Retinal pigment epithelial cell (primary cell): Measurements from ENCODE around the gene JAZF1.

Experiments used
- DNase-seq: peaks from one replicate; pipeline ENCODE4 v3.0.0-alpha.2; 2010; ENCODE audit warnings: low read depth
- H3K4me3 ChIP-seq: 2 replicates; pipeline ENCODE4 v1.5.1; 2011; ENCODE audit warnings: mild to moderate bottlenecking, low read length, control low read depth, moderate library complexity
- TF ChIP-seq, protein P1 (sequence below): conservative IDR thresholded peaks from 2 replicates; pipeline ENCODE4 v1.5.1; 2011; ENCODE audit warnings: low read depth, low read length, control low read depth, inconsistent platforms

The JAZF1 gene

DNA sequence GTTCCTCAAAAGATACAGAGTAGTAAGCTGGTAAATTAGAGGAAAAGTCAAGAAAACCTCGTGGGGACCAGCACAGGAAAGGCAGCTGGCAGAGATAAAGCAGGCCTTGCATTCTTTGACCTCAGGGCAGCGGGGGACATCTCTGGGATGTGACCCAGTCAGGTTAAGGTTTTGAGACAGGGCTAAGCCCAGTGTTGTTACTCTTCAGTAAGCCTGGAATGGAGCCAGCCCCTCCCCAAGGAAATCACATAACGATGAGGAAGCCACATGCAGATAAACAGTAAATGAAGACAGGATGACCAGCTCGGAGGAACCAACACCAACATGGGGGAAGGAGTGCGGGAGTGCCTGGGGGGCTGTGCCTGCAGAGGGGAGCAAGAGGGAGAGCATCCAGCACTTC lies 99.6 kb downstream of the JAZF1 start:
- DNase-seq = no peak
- no peak overlapping the region for H3K4me3 ChIP-seq
- TF ChIP-seq, protein P1, sequence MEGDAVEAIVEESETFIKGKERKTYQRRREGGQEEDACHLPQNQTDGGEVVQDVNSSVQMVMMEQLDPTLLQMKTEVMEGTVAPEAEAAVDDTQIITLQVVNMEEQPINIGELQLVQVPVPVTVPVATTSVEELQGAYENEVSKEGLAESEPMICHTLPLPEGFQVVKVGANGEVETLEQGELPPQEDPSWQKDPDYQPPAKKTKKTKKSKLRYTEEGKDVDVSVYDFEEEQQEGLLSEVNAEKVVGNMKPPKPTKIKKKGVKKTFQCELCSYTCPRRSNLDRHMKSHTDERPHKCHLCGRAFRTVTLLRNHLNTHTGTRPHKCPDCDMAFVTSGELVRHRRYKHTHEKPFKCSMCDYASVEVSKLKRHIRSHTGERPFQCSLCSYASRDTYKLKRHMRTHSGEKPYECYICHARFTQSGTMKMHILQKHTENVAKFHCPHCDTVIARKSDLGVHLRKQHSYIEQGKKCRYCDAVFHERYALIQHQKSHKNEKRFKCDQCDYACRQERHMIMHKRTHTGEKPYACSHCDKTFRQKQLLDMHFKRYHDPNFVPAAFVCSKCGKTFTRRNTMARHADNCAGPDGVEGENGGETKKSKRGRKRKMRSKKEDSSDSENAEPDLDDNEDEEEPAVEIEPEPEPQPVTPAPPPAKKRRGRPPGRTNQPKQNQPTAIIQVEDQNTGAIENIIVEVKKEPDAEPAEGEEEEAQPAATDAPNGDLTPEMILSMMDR = no peak

DNA sequence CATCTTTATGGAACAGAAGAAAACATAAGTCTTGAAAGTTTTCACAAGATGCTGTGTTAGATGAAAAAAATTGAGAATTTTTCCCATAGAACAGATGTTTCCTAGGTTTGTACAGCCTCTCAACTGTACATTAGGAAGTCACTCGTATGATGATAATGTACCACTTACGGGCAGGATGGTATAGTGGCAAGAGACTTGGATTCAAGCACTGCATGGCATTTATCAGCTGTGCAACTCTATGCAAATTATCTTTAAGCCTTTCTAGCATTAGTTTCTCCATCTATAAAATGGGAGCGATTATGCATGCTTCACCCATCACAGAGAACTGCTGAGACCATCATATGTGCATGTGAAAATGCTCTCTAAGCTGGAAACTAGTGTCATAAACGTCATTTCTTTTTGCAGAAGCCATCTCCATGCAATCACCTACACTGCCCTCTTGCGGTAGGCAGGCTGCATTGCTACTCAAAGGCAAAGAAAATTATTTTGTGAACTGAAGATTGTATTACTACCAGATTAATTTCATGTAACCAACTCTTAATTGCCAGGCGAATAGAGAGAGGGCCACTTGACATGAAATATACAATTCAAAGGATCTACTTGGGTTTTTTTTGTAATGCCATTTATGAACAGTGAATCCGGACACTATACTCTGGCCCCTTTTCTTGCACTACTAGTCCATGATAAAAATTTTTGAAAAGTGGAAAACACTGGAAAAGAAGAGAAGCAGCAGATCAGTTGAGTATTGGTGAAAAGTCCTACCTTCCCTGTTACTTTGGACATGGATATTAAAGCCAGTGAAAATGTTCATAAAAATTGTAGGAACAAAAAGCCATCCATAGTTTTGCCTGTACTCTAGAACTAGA lies 102.3 kb downstream of the JAZF1 start:
- DNase-seq = no peak
- TF ChIP-seq, protein P1 = peak; percentile 100
- H3K4me3 ChIP-seq = no peak overlapping the region

DNA sequence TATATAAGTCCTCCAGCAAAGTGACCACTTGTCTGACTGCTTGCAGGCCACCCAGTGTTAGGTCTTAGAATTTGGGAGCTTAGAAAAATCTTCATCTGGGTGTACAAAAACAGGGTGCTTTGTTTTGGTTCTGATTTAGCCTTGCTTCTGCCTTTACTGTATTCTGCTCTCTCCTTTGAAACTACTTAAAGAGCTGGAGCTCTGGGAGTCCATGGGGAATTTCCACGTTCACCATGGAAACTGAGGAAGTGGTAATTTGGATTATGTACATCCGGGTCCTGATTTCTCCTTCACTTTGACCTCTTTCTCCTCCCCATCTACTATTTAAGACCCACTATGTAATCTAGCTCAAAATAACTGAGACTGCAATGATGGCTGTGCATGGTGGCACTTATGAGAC lies 103.0 kb downstream of the JAZF1 start:
- DNase-seq = no peak
- TF ChIP-seq, protein P1 = no peak
- no peak overlapping the region for H3K4me3 ChIP-seq

DNA sequence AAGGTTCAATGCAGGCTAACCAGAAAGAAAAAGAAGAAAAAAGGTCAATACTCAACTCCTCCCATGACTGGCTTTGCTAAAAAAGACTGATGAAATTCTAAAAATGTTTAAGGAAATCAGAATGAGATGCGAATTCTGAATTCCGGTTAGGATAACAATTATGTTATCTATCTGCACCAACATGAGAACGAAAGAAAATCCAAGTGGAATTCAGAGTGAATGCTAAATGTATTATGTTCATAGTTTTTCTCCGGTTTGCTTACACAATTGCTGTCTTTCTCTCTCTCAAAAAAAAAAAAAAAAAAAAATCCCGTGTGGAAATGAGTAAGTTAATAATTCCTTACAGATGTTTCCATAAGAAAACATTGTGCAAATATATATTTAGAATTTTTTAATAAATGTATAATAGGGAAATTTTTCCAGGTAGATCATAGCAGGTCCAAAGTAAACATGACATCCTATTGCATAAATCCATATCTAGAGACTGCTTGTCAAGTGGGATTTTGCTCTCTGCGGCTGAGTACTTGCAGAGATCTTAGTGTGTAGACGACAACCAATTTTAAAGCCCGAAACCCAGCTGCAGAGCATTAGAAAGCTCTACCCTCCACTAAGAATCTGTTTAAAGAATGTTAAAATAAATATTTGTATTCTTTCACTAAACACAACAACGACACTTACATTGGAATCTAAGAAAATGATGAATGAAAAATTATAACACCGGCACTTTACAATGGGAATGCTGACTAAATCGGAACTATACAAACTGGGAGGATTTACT lies 104.0 kb downstream of the JAZF1 start:
- no peak overlapping the region for H3K4me3 ChIP-seq
- DNase-seq = no peak
- TF ChIP-seq, protein P1 = no peak

DNA sequence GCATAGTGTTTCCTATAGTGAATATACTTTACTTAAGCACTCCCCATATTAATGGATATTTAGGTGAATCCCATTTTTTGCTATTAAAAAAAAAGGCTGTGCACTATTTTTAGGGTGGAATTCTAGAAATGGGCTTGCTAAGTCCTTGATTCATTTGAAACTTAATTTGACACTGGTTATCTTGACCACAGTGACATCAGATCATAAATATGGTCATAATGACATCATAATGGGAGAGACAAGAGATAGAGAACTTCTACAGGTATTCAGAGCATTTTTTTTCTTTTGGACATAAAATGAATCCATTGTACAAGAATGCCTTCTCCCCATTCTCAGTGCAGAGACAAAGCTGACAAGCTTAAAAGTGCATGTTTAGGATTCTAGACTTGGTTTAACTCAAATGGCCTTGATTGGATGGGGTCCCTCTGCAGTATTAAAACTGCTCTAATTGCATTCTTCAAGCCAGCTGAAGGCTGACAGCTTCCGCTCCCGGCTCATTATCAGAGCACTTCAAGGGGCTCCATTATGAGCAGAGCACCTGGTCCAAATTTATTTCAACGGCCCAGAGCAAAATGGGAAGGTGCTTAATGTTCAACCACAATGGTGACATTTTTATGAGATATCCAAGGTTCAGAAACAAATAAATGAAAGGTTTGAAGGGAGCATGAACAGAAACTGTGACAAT lies 104.8 kb downstream of the JAZF1 start:
- no peak for DNase-seq
- no peak overlapping the region for H3K4me3 ChIP-seq
- TF ChIP-seq, protein P1 = no peak

DNA sequence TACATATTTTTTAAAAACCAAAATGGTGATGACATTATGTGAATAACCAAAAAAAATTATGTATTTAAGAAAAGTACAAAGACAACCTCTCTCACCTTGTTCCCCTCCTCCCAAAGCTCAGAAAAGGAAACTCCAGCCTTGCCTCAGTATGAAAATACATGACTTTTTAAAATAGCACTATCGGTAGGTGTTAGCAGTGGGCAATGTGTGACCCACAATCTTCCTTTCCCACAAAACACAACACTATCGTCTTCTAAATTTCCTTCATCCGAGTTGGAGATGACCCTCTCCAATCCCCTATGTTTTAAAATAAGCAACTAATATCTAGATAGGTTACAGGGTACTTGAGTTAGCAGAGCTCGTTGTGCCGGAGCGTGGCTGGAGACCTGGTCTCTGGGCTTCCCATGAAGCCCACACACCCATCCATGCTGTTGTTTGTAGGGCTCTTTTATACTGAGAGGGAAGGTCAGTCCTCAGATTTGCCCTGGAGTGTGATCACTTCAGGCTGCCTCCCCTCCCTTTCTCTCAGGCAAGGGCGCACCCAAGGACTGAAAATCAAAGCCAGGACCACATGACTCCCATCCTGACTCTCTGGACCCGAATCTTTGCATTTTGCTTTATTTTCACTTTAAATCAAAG lies 107.6 kb downstream of the JAZF1 start:
- TF ChIP-seq, protein P1 = no peak
- H3K4me3 ChIP-seq = no peak overlapping the region
- DNase-seq = no peak
